ENCODE measurements around the gene MCTP1.

MCTP1 gene

GRCh38 chr5:95060098-95060497 lies 224.8 kb downstream of the MCTP1 start:
- no peak overlapping the region for H3K4me2 ChIP-seq (ENCODE audit: low read length)
- no peaks in the 10 kb centered on the region for H3K9me3 ChIP-seq (ENCODE audit: control insufficient read depth, insufficient read depth, low read length)
- H3K9me2 ChIP-seq (replicated peaks; ENCODE audit: control insufficient read depth, low read length) = no peaks in the 10 kb centered on the region
- H3K36me3 ChIP-seq (ENCODE audit: control insufficient read depth, low read length) = no peaks in the 10 kb centered on the region
- H3K27me3 ChIP-seq (ENCODE audit: control insufficient read depth, low read length) = no peaks in the 10 kb centered on the region
- no peaks in the 10 kb centered on the region for H3K79me2 ChIP-seq (ENCODE audit: control insufficient read depth, low read length)
- H3F3A ChIP-seq (ENCODE audit: control insufficient read depth, insufficient read depth) = no peaks in the 10 kb centered on the region
- no peak overlapping the region for H3K27ac ChIP-seq (ENCODE audit: low read depth, low read length)
- H3K4me1 ChIP-seq (ENCODE audit: control insufficient read depth, low read length) = no peaks in the 10 kb centered on the region
- TF ChIP-seq EZH2phosphoT487 (IDR thresholded peaks at IDR 0.05; ENCODE audit: borderline replicate concordance, low read length) = no peak
- no peak for TF ChIP-seq CTCF (IDR thresholded peaks at IDR 0.05; ENCODE audit: low read depth, low read length, poor library complexity, severe bottlenecking)
- no peak overlapping the region for H3K4me3 ChIP-seq (ENCODE audit: low read length)
- no peaks in the 10 kb centered on the region for H4K20me1 ChIP-seq (ENCODE audit: control insufficient read depth, insufficient read depth, low read depth, low read length)

GRCh38 chr5:95059636-95060035 lies 225.3 kb downstream of the MCTP1 start:
- Histone ChIP-seq H4K20me1 (ENCODE audit: control insufficient read depth, insufficient read depth, low read depth, low read length) (no peaks in the 10 kb centered on the region), H3K4me2 (ENCODE audit: low read length) (no peak overlapping the region), H3K9me3 (ENCODE audit: control insufficient read depth, insufficient read depth, low read length) (no peaks in the 10 kb centered on the region), H3K4me1 (ENCODE audit: control insufficient read depth, low read length) (no peaks in the 10 kb centered on the region), H3K36me3 (ENCODE audit: control insufficient read depth, low read length) (no peaks in the 10 kb centered on the region), H3F3A (ENCODE audit: control insufficient read depth, insufficient read depth) (no peaks in the 10 kb centered on the region), H3K79me2 (ENCODE audit: control insufficient read depth, low read length) (no peaks in the 10 kb centered on the region), H3K27me3 (ENCODE audit: control insufficient read depth, low read length) (no peaks in the 10 kb centered on the region), H3K9me2 (replicated peaks; ENCODE audit: control insufficient read depth, low read length) (no peaks in the 10 kb centered on the region), H3K4me3 (ENCODE audit: low read length) (no peak overlapping the region), H3K27ac (ENCODE audit: low read depth, low read length) (no peak overlapping the region)
- no peak for TF ChIP-seq EZH2phosphoT487 (IDR thresholded peaks at IDR 0.05; ENCODE audit: borderline replicate concordance, low read length)
- TF ChIP-seq CTCF (IDR thresholded peaks at IDR 0.05; ENCODE audit: low read depth, low read length, poor library complexity, severe bottlenecking) = no peak

- Histone ChIP-seq H3K79me2 (ENCODE audit: control insufficient read depth, low read length) (no peaks in the 10 kb centered on the region), H3K27ac (ENCODE audit: low read depth, low read length) (no peak overlapping the region), H3F3A (ENCODE audit: control insufficient read depth, insufficient read depth) (no peaks in the 10 kb centered on the region), H3K4me3 (ENCODE audit: low read length) (no peak overlapping the region), H3K4me1 (ENCODE audit: control insufficient read depth, low read length) (no peaks in the 10 kb centered on the region), H3K36me3 (ENCODE audit: control insufficient read depth, low read length) (no peaks in the 10 kb centered on the region), H3K27me3 (ENCODE audit: control insufficient read depth, low read length) (no peaks in the 10 kb centered on the region), H4K20me1 (ENCODE audit: control insufficient read depth, insufficient read depth, low read depth, low read length) (no peaks in the 10 kb centered on the region), H3K9me3 (ENCODE audit: control insufficient read depth, insufficient read depth, low read length) (no peaks in the 10 kb centered on the region), H3K4me2 (ENCODE audit: low read length) (no peak overlapping the region), H3K9me2 (replicated peaks; ENCODE audit: control insufficient read depth, low read length) (no peaks in the 10 kb centered on the region)
- TF ChIP-seq CTCF (IDR thresholded peaks at IDR 0.05; ENCODE audit: low read depth, low read length, poor library complexity, severe bottlenecking) = no peak
- TF ChIP-seq EZH2phosphoT487 (IDR thresholded peaks at IDR 0.05; ENCODE audit: borderline replicate concordance, low read length) = no peak
These were observed 227.3 kb downstream of the MCTP1 start for GRCh38 chr5:95057615-95058014.

GRCh38 chr5:95053253-95053652 lies 231.6 kb downstream of the MCTP1 start:
- Histone ChIP-seq H3K4me3 (ENCODE audit: low read length) (no peak overlapping the region), H3K4me2 (ENCODE audit: low read length) (no peak overlapping the region), H3F3A (ENCODE audit: control insufficient read depth, insufficient read depth) (no peaks in the 10 kb centered on the region), H3K27me3 (ENCODE audit: control insufficient read depth, low read length) (no peaks in the 10 kb centered on the region), H3K79me2 (ENCODE audit: control insufficient read depth, low read length) (no peaks in the 10 kb centered on the region), H4K20me1 (ENCODE audit: control insufficient read depth, insufficient read depth, low read depth, low read length) (no peaks in the 10 kb centered on the region), H3K9me2 (replicated peaks; ENCODE audit: control insufficient read depth, low read length) (no peaks in the 10 kb centered on the region), H3K9me3 (ENCODE audit: control insufficient read depth, insufficient read depth, low read length) (no peaks in the 10 kb centered on the region), H3K4me1 (ENCODE audit: control insufficient read depth, low read length) (no peaks in the 10 kb centered on the region), H3K27ac (ENCODE audit: low read depth, low read length) (no peak overlapping the region), H3K36me3 (ENCODE audit: control insufficient read depth, low read length) (no peaks in the 10 kb centered on the region)
- TF ChIP-seq CTCF (IDR thresholded peaks at IDR 0.05; ENCODE audit: low read depth, low read length, poor library complexity, severe bottlenecking) = no peak
- no peak for TF ChIP-seq EZH2phosphoT487 (IDR thresholded peaks at IDR 0.05; ENCODE audit: borderline replicate concordance, low read length)
